ENCODE measurements around the gene ODF2. TPM values are rescaled to one million over a fixed set of nuclear protein-coding genes. Genes with fewer than 3 reads are reported as not detected.
"Not testable (repeated sequence)": the region's sequence is repeated elsewhere in the genome, so short reads cannot be mapped to it uniquely, and the experiment has no call there.

Gene ODF2
- total RNA-seq, 4 donors from 2014 or later: 13.2 to 62.3 (median 19.8) TPM

- H3K36me3 ChIP-seq: no peaks in the 10 kb centered on the region
- H3K27me3 ChIP-seq: peaks cover 46% of the 10 kb centered on the region
- H3K9me3 ChIP-seq: no peaks in the 10 kb centered on the region
- peaks cover 8 to 24% (median 16%) of the 10 kb centered on the region in 4 donors for H3K4me1 ChIP-seq
- TF ChIP-seq CTCF (IDR thresholded peaks at IDR 0.05) (no peak), POLR2A (IDR thresholded peaks at IDR 0.05) (no peak)
- peak overlapping the region; percentile 71 to 95 (median 86) for H3K27ac ChIP-seq
- peak overlapping the region in 3 of 4 donors; percentile 52 to 88 (median 81) for H3K4me3 ChIP-seq
- intact Hi-C loops (cut with DNase I; ENCODE audit: low total_unique reads): no loop called here
- no peak for DNase-seq
- 43% methylated on average over 11 of the region's 11 CpGs; no CpG with 5 or more reads in 1 of the 2 donors for WGBS, 2 donors (ENCODE audit: low coverage in 1 of 2)
- in situ Hi-C loops (cut with MboI; ENCODE audit: low pct_ligation_motif_present in 1 of 4, low pct_unique_long_range_greater_than_20kb in 1 of 4, low sequenced_read_pairs in 3 of 4): no loop called here
Measured at GRCh38 chr9:128421482-128421996, 34.3 kb upstream of the ODF2 start.

- intact Hi-C loops (cut with DNase I; ENCODE audit: low total_unique reads); H3K27ac ChIP-seq; DNase-seq; in situ Hi-C loops (cut with MboI; ENCODE audit: low pct_ligation_motif_present in 1 of 4, low pct_unique_long_range_greater_than_20kb in 1 of 4, low sequenced_read_pairs in 3 of 4); H3K9me3 ChIP-seq; H3K4me3 ChIP-seq; H3K36me3 ChIP-seq: not testable (repeated sequence)
- WGBS, 2 donors (ENCODE audit: low coverage in 1 of 2): 80 to 83% methylated on average over 9 to 13 of the region's 13 CpGs
- H3K4me1 ChIP-seq: peaks cover 8 to 24% (median 16%) of the 10 kb centered on the region in 4 donors
- peaks cover 39% of the 10 kb centered on the region for H3K27me3 ChIP-seq
Measured at GRCh38 chr9:128422022-128422782, 33.6 kb upstream of the ODF2 start.

GRCh38 chr9:128422783-128423150 is 33.0 kb upstream of the ODF2 start:
- no peaks in the 10 kb centered on the region for H3K36me3 ChIP-seq
- H3K9me3 ChIP-seq: no peaks in the 10 kb centered on the region
- H3K4me3 ChIP-seq: no peak overlapping the region
- peaks cover 8 to 24% (median 16%) of the 10 kb centered on the region in 4 donors for H3K4me1 ChIP-seq
- intact Hi-C loops (cut with DNase I; ENCODE audit: low total_unique reads): no loop called here
- in situ Hi-C loops (cut with MboI; ENCODE audit: low pct_ligation_motif_present in 1 of 4, low pct_unique_long_range_greater_than_20kb in 1 of 4, low sequenced_read_pairs in 3 of 4): no loop called here
- H3K27ac ChIP-seq: no peak overlapping the region
- WGBS, 2 donors (ENCODE audit: low coverage in 1 of 2): 74% methylated on average over 4 of the region's 5 CpGs; no CpG with 5 or more reads in 1 of the 2 donors
- H3K27me3 ChIP-seq: peaks cover 33% of the 10 kb centered on the region
- TF ChIP-seq POLR2AphosphoS5 (IDR thresholded peaks at IDR 0.05): no peak
- no peak for TF ChIP-seq CTCF (IDR thresholded peaks at IDR 0.05)
- no peak for TF ChIP-seq POLR2A (IDR thresholded peaks at IDR 0.05)
- TF ChIP-seq EP300 (IDR thresholded peaks at IDR 0.05; ENCODE audit: low read depth): no peak
- no peak for DNase-seq

- in situ Hi-C loops (cut with MboI; ENCODE audit: low pct_ligation_motif_present in 1 of 4, low pct_unique_long_range_greater_than_20kb in 1 of 4, low sequenced_read_pairs in 3 of 4); H3K9me3 ChIP-seq; H3K36me3 ChIP-seq; intact Hi-C loops (cut with DNase I; ENCODE audit: low total_unique reads); DNase-seq; H3K4me3 ChIP-seq; H3K27ac ChIP-seq: not testable (repeated sequence)
- WGBS, 2 donors (ENCODE audit: low coverage in 1 of 2): 51 to 63% methylated on average over 5 to 6 of the region's 6 CpGs
- H3K27me3 ChIP-seq: peaks cover 28% of the 10 kb centered on the region
- peaks cover 8 to 24% (median 16%) of the 10 kb centered on the region in 4 donors for H3K4me1 ChIP-seq
Measured at GRCh38 chr9:128423356-128423755, 32.5 kb upstream of the ODF2 start.

GRCh38 chr9:128424268-128424780 is 31.5 kb upstream of the ODF2 start:
- Histone ChIP-seq H3K36me3 (no peaks in the 10 kb centered on the region), H3K27ac (no peak overlapping the region), H3K4me1 (peaks cover 3 to 19% (median 11%) of the 10 kb centered on the region in 4 donors), H3K27me3 (peaks cover 18% of the 10 kb centered on the region), H3K4me3 (no peak overlapping the region), H3K9me3 (no peaks in the 10 kb centered on the region)
- in situ Hi-C loops (cut with MboI; ENCODE audit: low pct_ligation_motif_present in 1 of 4, low pct_unique_long_range_greater_than_20kb in 1 of 4, low sequenced_read_pairs in 3 of 4) (no loop called here), intact Hi-C loops (cut with DNase I; ENCODE audit: low total_unique reads) (no loop called here)
- no peak for TF ChIP-seq EP300 (IDR thresholded peaks at IDR 0.05; ENCODE audit: low read depth)
- no peak for DNase-seq
- 90% methylated on average over 15 of the region's 15 CpGs; no CpG with 5 or more reads in 1 of the 2 donors for WGBS, 2 donors (ENCODE audit: low coverage in 1 of 2)
